Subcutaneous abdominal adipose tissue (tissue), 5 donors: ENCODE measurements around the gene TAS2R19.
"Not testable (repeated sequence)": the region's sequence is repeated elsewhere in the genome, so short reads cannot be mapped to it uniquely, and the experiment has no call there.

Experiments used
- H3K27ac ChIP-seq: one replicate; pipeline ENCODE4 v1.7.0; 2013; ENCODE audit warnings: low read depth, mild to moderate bottlenecking, inconsistent platforms, low read length, moderate library complexity
- H3K27me3 ChIP-seq, 5 donors: one replicate each; pipeline ENCODE4 v1.7.0; 2013; ENCODE audit warnings: low read length in 5 of 5, inconsistent platforms in 1 of 5; ENCODE audit not compliant: control insufficient read depth in 5 of 5, insufficient read depth in 4 of 5
- H3K36me3 ChIP-seq, 5 donors: one replicate each; pipeline ENCODE4 v1.7.0; 2013; ENCODE audit warnings: low read length in 5 of 5; ENCODE audit not compliant: control insufficient read depth in 5 of 5, insufficient read depth in 5 of 5
- H3K4me1 ChIP-seq, 5 donors: one replicate each; pipeline ENCODE4 v1.7.0; 2013; ENCODE audit warnings: low read length in 5 of 5, mild to moderate bottlenecking in 3 of 5, moderate library complexity in 1 of 5; ENCODE audit not compliant: control insufficient read depth in 5 of 5, insufficient read depth in 5 of 5
- H3K4me3 ChIP-seq, 5 donors: one replicate each; pipeline ENCODE4 v1.7.0; 2013; ENCODE audit warnings: low read length in 5 of 5, low read depth in 1 of 5
- H3K9ac ChIP-seq, 5 donors: one replicate each; pipeline ENCODE4 v1.7.0; 2013; ENCODE audit warnings: low read length in 5 of 5, mild to moderate bottlenecking in 4 of 5, moderate library complexity in 3 of 5
- H3K9me3 ChIP-seq, 5 donors: one replicate each; pipeline ENCODE4 v1.7.0; 2013; ENCODE audit warnings: low read length in 5 of 5; ENCODE audit not compliant: control insufficient read depth in 5 of 5
- donor health status: healthy.
- donor health status: healthy.
- donor health status: healthy.
- donor health status: healthy.
- donor health status: healthy.

The TAS2R19 gene

GRCh38 chr12:11041366-11041765, 18.9 kb upstream of the TAS2R19 start:
- not testable (repeated sequence) for H3K27me3 ChIP-seq, H3K27ac ChIP-seq, H3K9me3 ChIP-seq, H3K9ac ChIP-seq, H3K4me1 ChIP-seq, H3K4me3 ChIP-seq
- peaks cover 0 to 19% (median 4%) of the 10 kb centered on the region in 5 donors for H3K36me3 ChIP-seq

DNA sequence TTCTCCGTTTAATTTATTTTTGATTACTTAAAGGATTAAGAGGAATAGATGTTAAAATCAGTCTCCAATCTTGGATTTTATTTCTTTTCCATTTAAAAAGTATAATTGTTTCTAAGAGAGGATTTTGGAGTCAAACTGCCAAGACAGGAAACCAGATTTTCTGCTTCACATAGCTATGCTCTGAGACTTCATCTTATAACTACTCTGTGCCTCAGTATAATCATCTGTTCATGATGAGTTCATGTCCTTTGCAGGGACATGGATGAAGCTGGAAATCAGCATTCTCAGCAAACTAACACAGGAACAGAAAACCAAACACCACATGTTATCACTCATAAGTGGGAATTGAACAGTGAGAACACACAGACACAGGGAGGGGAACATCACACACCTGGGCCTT, 17.7 kb upstream of the TAS2R19 start:
- Histone ChIP-seq H3K27ac (no peak overlapping the region), H3K27me3 (no peaks in the 10 kb centered on the region), H3K9ac (no peak overlapping the region), H3K4me3 (no peak overlapping the region), H3K36me3 (peaks cover 0 to 14% (median 3%) of the 10 kb centered on the region in 5 donors), H3K4me1 (peaks cover 0 to 2% (median 0%) of the 10 kb centered on the region in 5 donors), H3K9me3 (no peaks in the 10 kb centered on the region)

- Histone ChIP-seq H3K4me1 (peaks cover 0 to 2% (median 0%) of the 10 kb centered on the region in 5 donors), H3K9ac (no peak overlapping the region), H3K27me3 (no peaks in the 10 kb centered on the region), H3K27ac (no peak overlapping the region), H3K4me3 (no peak overlapping the region), H3K36me3 (peaks cover 0 to 5% (median 0%) of the 10 kb centered on the region in 5 donors), H3K9me3 (no peaks in the 10 kb centered on the region)
Observed at GRCh38 chr12:11039171-11039570, 16.8 kb upstream of the TAS2R19 start.

GRCh38 chr12:11033959-11034358, 11.5 kb upstream of the TAS2R19 start:
- not testable (repeated sequence) for H3K4me1 ChIP-seq, H3K27me3 ChIP-seq, H3K9me3 ChIP-seq, H3K36me3 ChIP-seq, H3K9ac ChIP-seq, H3K27ac ChIP-seq, H3K4me3 ChIP-seq

GRCh38 chr12:11031307-11031706, 8.9 kb upstream of the TAS2R19 start, which contains the start of gene TAS2R31:
Gene TAS2R31, minus strand, starts transcription at chr12:11031407. Its CDS starts 72 bp downstream, at chr12:11031335.
- peaks cover 5 to 8% (median 6%) of the 10 kb centered on the region in 5 donors for H3K36me3 ChIP-seq
- H3K4me1 ChIP-seq = no peaks in the 10 kb centered on the region
- no peaks in the 10 kb centered on the region for H3K27me3 ChIP-seq
- H3K4me3 ChIP-seq = no peak within 1 kb of the TSS
- no peaks in the 10 kb centered on the region for H3K9me3 ChIP-seq
- H3K9ac ChIP-seq = no peak within 1 kb of the TSS
- H3K27ac ChIP-seq = no peak within 1 kb of the TSS

GRCh38 chr12:11026118-11026517, 3.7 kb upstream of the TAS2R19 start:
- no peaks in the 10 kb centered on the region for H3K27me3 ChIP-seq
- H3K9ac ChIP-seq = no peak overlapping the region
- H3K27ac ChIP-seq = no peak overlapping the region
- H3K36me3 ChIP-seq = peaks cover 5 to 10% (median 5%) of the 10 kb centered on the region in 5 donors
- no peak overlapping the region for H3K4me3 ChIP-seq
- H3K9me3 ChIP-seq = no peaks in the 10 kb centered on the region
- H3K4me1 ChIP-seq = no peaks in the 10 kb centered on the region

- no peak overlapping the region for H3K9ac ChIP-seq
- no peaks in the 10 kb centered on the region for H3K4me1 ChIP-seq
- peaks cover 0 to 10% (median 5%) of the 10 kb centered on the region in 5 donors for H3K36me3 ChIP-seq
- H3K9me3 ChIP-seq = no peaks in the 10 kb centered on the region
- H3K4me3 ChIP-seq = no peak overlapping the region
- no peaks in the 10 kb centered on the region for H3K27me3 ChIP-seq
- no peak overlapping the region for H3K27ac ChIP-seq
Observed at GRCh38 chr12:11023387-11023786, 967 bp upstream of the TAS2R19 start.

DNA sequence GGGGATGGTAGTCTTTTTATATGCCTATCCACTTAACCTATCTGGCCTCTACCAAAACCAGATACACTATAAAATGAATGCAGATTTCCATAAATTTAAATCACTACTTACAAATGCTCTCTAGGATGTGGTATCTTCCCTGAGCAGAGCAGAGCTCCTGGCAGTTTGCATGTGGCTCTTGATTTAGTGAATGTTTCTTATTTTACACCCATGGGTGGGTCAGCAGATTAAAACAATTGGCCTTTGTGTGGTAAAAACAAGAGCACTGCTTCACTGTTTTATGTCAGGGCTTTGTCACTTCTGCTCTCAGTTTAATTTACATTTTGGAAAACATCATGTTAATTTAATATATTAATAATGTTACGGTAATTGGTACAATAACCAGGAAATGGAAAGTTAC, 5.5 kb downstream of the TAS2R19 start:
- Histone ChIP-seq H3K27ac (no peak overlapping the region), H3K4me3 (no peak overlapping the region), H3K36me3 (no peaks in the 10 kb centered on the region), H3K4me1 (peaks cover 0 to 9% (median 5%) of the 10 kb centered on the region in 5 donors), H3K9ac (no peak overlapping the region), H3K9me3 (no peaks in the 10 kb centered on the region), H3K27me3 (no peaks in the 10 kb centered on the region)

GRCh38 chr12:11015775-11016430, 6.5 kb downstream of the TAS2R19 start:
- Histone ChIP-seq H3K27ac (no peak overlapping the region), H3K36me3 (no peaks in the 10 kb centered on the region), H3K4me3 (no peak overlapping the region), H3K4me1 (peaks cover 0 to 9% (median 5%) of the 10 kb centered on the region in 5 donors), H3K9me3 (no peaks in the 10 kb centered on the region), H3K27me3 (no peaks in the 10 kb centered on the region), H3K9ac (no peak overlapping the region)

GRCh38 chr12:11014234-11014633, 8.2 kb downstream of the TAS2R19 start:
- Histone ChIP-seq H3K4me1 (peaks cover 0 to 9% (median 5%) of the 10 kb centered on the region in 5 donors), H3K9me3 (no peaks in the 10 kb centered on the region), H3K27ac (no peak overlapping the region), H3K36me3 (no peaks in the 10 kb centered on the region), H3K9ac (no peak overlapping the region), H3K4me3 (no peak overlapping the region), H3K27me3 (no peaks in the 10 kb centered on the region)
